ENCODE data around the gene TSPOAP1.

TSPOAP1 gene

GRCh38 chr17:58338841-58339754 lies 10.5 kb upstream of the TSPOAP1 start:
- DNase-seq (ENCODE audit: low spot score): no peak

GRCh38 chr17:58338454-58338840 lies 9.9 kb upstream of the TSPOAP1 start:
- DNase-seq (ENCODE audit: low spot score): no peak

- DNase-seq (ENCODE audit: low spot score): peak; percentile 94
Measured at GRCh38 chr17:58337600-58338453, 9.2 kb upstream of the TSPOAP1 start.

GRCh38 chr17:58337210-58337599 lies 8.6 kb upstream of the TSPOAP1 start:
- peak; percentile 47 for DNase-seq (ENCODE audit: low spot score)

GRCh38 chr17:58336456-58337209 lies 8.0 kb upstream of the TSPOAP1 start:
- DNase-seq (ENCODE audit: low spot score): no peak

DNA sequence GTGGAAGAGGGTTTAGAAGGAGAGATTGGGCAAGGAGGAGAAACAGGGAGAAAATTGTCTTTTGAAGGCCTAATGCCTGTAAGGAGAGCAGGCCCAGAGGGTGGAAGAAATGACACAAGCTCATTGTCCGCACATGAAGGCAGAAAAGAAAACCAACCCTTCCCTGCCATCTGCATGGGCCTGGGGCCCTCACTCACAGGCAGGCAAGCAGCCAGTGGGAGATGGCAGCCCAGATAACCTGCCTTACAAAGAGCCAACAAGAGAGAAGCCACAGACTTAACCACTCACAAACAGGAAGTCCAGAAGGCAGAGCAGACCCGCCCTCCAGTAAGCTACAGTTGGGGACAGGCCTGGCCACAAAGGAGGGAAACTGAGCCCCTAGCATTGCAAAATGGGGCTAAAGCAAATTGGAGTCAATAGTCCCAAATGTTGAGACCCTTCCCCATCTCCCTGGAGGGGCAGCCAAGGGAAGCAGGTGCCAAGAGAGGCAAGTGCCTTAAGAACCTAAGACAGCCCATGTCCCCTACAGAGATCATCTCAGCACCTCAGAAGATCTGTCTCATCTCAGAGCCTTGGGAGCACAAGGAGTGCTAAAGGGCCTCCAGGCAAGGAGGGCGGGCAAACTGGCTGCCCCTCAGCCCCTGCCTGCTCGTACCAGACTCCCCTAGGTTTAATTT lies 7.3 kb upstream of the TSPOAP1 start:
- DNase-seq (ENCODE audit: low spot score): peak; percentile 80

DNA sequence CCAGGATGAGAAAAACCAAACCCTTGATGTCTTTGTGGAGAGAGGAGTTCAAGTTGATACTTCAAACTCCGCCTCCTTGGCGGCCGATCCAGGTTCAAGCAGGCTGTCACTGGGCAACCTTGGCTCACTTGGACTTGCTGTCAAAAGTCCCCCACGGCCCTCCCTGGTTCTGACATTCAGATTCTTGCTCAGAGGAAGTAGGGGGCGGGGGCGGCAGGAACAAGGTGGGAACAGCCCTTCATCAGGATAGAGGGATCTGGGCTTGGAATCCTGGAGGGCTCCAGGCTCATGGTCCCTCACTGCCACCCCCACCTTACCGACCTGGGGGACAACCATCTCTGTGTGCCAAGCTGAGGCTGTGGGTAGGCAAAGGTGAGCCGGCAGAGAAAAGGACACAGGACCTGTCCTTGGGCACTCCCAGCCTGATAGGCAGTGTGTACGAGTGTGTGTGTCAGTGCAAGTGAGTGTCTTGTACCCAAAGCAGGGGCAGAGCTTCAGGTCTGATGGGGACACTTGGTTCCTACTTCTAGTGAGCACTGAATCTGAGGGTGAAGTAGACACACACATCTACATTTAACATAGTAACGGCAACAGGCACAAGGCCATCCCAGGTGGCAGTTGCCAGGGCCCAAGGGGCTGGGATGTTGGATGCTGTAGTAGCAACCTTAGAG lies 6.6 kb upstream of the TSPOAP1 start:
- no peak for DNase-seq (ENCODE audit: low spot score)

DNA sequence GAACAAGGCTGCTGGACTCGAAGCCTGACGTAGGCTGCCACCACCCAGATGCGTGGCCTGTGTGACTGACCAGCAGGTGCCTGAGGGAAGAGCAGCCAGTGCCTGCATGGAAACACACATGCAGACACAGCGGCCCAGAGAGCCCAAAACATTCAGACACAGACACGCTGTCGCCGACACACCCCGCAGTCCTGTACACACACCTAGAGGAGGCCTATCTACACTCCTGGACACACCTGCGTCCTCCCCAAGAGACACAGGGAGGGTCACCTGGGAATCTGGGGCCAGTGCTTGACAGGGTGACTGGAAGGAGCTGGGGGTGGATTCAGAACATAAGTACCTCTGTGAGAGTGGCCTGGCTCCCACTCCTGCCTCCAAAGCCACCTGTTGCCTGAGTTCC lies 6.1 kb upstream of the TSPOAP1 start:
- DNase-seq (ENCODE audit: low spot score): no peak

DNA sequence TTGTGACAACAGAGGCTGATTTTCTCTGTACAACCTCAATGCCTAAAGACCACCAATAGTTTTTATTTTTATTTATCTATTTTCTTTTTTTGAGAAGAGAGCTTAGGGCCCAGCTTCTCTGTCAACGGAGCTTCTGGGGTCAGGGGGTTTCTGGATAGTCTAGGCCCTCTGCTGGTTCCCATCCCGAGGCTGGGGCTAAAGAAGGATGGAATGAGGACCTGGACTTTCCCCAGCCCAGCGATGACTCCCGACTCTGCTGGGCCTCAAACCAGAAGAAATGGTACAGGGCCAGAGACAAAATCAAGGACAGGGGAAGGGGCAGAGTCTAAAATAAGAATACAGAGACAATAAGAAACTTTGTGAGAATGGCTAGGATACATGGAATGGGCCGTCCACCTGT lies 5.7 kb upstream of the TSPOAP1 start:
- no peak for DNase-seq (ENCODE audit: low spot score)

DNA sequence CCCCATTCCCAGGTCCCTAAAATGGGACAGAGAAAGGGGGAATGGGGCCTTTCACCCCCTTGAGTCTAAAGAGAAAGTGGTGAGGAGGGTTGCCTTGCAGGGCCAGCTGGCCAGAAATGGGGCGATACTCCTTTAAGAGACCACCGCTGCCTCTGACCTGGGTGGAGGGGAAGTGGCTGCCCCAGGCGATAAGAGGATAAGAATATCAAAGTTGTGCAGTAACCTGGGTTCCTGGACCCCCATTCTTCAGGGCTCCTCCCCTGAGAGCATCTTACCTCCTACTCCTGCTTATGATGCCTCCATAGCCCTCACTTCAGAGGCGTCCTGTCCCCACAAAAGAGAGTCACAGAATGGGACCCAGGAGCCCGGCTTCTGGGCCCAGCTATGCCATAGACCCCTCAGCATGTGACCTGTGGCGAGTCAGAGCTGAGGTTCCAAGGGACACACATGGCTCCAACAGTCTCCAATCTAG lies 5.2 kb upstream of the TSPOAP1 start:
- DNase-seq (ENCODE audit: low spot score): no peak

DNA sequence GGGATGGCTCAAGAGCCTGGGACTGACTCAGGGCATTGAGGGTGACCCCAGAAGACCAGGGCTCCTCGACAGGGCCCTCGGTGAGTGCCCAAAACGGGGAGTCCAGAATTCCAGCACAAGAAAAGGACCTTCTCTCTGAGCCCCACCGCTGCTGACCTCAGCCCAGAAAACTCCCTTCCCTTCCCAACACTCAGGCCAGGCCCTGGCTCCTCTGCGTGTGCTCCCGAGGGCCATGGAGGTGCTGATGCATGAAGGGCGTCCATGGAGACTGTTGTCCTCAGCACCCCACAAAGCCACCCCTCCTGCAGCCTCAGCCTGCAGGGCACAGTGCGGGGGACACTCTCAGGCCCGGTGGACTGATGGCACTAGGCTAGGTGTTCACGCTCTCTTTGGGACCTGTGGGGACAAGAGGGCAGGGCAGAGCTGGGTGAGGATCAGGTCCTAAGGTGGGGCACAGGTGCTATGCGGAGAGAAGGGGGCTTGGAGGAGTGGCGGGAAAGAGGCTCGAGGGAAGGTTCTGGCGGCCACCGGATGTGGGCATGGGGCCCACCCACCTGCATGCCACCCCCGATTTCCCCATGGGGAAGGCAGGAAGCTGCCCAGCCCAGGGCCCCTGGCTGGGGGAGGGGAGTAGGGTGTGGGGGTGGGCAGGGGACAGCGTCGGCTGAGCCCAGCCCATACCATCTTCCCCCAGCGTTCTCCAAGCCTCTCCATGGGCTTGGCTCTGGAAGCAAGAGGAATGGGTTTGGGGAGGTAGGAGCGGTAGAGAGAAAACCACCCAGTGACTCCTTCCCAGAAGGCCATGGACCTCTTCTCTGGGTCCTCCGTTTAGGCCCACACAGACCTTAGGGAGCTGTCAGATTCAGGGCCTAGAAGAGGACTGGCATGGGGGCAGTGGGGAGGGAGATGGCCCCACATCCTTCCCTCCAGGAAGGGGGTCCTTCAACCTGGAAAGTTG lies 4.5 kb upstream of the TSPOAP1 start:
- DNase-seq (ENCODE audit: low spot score): no peak

DNA sequence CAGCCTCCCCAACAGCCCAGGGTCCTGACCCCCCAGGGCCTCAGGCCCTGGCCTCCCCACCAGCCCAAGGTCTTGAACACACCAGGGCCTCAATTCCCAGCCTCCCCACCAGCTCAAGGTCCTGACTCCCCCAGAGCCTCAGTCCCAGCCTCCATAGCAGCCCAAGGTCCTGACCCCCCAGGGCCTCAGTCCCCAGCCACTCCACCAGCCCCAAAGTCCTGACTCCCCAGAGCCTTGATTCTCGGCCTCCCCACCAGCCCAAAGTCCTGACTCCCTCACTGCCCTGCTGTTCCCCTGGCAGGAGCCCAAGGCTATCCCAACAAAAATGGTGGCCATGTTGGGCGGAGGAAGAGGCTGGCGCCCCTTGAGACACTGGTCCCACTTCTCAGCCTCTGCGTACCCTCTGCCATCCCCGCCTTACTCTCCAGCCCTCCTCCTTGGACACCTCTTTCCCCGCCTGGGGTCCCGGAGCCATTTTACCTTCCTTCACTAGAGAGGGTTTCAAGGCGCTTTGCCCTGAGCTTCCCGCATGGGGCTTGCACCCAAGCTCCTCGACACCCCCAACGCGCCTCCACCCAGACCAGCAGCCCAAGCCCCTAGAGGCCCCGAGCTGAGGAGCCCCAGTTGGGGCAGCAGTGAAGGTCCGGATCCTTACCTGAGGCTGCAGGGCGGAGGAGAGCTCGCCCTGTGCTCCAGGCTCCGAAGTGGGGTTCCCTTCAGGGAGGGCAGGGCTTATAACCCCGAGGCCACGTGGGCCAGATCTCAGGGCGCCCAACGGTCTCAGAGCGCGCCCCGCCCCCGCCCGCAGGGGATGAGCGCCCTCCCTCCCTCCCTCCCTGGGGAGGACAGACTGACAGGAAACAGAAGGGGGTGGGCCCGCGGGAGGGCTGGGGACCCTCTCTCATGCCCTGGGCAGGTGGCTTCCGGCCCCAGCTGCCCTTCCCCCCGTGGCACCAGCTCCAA lies 3.5 kb upstream of the TSPOAP1 start:
- DNase-seq (ENCODE audit: low spot score): peak; percentile 93

- peak; percentile 86 for DNase-seq (ENCODE audit: low spot score)
Measured at GRCh38 chr17:58330997-58331814, 2.6 kb upstream of the TSPOAP1 start.

- no peak for DNase-seq (ENCODE audit: low spot score)
Measured at GRCh38 chr17:58330538-58330996, 2.0 kb upstream of the TSPOAP1 start.

DNA sequence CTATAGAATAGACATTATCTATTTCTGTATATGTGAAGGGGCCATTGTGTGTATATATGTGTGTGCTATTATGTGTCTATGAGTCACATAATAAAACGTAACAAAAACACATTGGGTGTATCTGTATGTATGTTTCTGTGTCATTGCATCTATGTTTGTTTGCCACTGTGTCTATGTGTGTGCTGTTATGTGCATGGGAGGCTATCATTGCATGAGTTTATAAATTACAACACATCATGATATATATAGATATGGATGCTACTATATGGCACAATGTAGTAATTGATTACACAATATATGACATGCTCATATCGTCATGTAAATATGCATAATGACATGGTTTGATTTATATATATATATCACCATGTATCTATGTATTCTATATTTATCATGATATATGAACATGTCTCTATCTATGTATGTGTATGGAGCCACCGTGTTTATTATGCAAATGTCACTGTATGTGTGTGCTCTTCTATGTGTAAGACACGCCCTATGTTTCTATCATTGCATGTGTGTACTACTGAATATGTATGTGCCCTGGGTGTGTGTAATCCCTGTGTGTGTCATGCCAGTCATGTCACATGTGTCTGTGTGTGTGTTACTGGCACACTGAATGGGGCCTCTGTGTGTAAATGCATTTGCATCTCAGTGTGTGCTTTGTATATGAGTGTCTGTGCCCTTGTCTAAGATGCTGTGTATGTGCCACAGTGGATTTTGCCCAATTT lies 1.4 kb upstream of the TSPOAP1 start:
- peak; percentile 59 for DNase-seq (ENCODE audit: low spot score)

DNA sequence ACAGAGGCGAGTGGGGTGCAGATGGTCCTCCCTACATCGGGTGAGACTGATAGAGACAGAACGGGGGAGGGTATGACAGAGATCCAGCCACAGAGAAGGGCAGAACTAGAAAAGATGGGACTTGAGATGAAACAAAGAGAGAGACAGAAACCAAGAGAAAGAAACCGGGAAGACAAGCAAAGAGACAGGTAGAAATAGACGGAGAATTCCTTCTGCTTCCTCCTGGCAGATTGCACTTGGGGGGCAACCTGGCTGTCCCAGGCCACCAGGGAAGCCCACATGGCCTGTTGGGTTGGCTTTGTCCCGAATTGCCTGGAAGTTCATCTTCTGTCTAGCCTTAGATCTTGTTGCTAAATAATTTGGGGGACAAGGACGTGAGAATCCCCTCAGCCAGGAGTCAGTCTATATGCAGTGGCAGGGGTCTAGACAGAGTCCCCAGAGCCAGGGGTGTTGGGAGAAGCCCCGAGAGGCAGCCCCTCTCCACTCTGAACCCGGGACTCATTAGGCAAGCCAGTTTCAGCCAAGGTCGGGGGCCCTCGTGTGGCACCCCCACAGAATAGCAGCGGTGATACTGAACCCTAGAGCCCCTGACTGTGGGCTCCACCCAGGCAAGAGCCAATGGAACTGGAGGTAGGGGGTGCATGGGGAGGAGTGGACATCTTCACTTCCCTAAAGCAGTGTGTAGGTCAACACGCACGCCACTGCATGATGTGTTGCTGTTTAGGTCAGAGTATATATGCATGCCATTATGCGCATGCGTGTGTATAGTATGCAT lies 627 bp upstream of the TSPOAP1 start:
- peak; percentile 77 for DNase-seq (ENCODE audit: low spot score)
